HG03280 (cell line): Measurements from ENCODE around the gene MMP11.

Source experiments
- ATAC-seq: cut with Tn5 transposase; IDR thresholded peaks from one replicate; pipeline ENCODE4 v1.9.1; 2021; ENCODE audit warnings: mild to moderate bottlenecking, moderate library complexity; ENCODE audit not compliant: unreplicated experiment

MMP11 gene

GRCh38 chr22:23828800-23829680, 56.4 kb downstream of the MMP11 start:
- ATAC-seq = no peak

- ATAC-seq = no peak
Measured at GRCh38 chr22:23829845-23830372, 57.3 kb downstream of the MMP11 start.

GRCh38 chr22:23831261-23831660, 58.6 kb downstream of the MMP11 start:
- no peak for ATAC-seq

- no peak for ATAC-seq
Measured at GRCh38 chr22:23831781-23832180, 59.1 kb downstream of the MMP11 start.

GRCh38 chr22:23832226-23833016, 59.8 kb downstream of the MMP11 start:
- ATAC-seq = no peak

GRCh38 chr22:23833017-23833751, 60.5 kb downstream of the MMP11 start:
- ATAC-seq = no peak
